Fibroblast of villous mesenchyme (primary cell): ENCODE data around the gene SMPDL3A. TPM values are rescaled to one million over a fixed set of nuclear protein-coding genes. Genes with fewer than 3 reads are reported as not detected.
"Not testable (repeated sequence)": the region's sequence is repeated elsewhere in the genome, so short reads cannot be mapped to it uniquely, and the experiment has no call there.

Experiments used
- DNase-seq: peaks from one replicate; pipeline ENCODE4 v3.0.0-alpha.2; 2010; ENCODE audit warnings: low read depth
- H3K4me3 ChIP-seq: 2 replicates; pipeline ENCODE4 v1.5.1; 2011; ENCODE audit warnings: low read depth, mild to moderate bottlenecking, low read length
- total RNA-seq: library from RNA; depleted of rRNA; stranded (reverse); fragments of >200 nt; gene quantifications from 2 replicates; pipeline ENCODE4 v1.2.3, GENCODE V29; 2012
- TF ChIP-seq, protein P1 (sequence below): IDR thresholded peaks from 2 replicates; pipeline ENCODE4 v1.5.1; 2012; ENCODE audit warnings: low read depth, mild to moderate bottlenecking, low read length; ENCODE audit not compliant: insufficient read depth

The SMPDL3A gene
- 13.4 and 21.3 TPM in 2 replicates for total RNA-seq

DNA sequence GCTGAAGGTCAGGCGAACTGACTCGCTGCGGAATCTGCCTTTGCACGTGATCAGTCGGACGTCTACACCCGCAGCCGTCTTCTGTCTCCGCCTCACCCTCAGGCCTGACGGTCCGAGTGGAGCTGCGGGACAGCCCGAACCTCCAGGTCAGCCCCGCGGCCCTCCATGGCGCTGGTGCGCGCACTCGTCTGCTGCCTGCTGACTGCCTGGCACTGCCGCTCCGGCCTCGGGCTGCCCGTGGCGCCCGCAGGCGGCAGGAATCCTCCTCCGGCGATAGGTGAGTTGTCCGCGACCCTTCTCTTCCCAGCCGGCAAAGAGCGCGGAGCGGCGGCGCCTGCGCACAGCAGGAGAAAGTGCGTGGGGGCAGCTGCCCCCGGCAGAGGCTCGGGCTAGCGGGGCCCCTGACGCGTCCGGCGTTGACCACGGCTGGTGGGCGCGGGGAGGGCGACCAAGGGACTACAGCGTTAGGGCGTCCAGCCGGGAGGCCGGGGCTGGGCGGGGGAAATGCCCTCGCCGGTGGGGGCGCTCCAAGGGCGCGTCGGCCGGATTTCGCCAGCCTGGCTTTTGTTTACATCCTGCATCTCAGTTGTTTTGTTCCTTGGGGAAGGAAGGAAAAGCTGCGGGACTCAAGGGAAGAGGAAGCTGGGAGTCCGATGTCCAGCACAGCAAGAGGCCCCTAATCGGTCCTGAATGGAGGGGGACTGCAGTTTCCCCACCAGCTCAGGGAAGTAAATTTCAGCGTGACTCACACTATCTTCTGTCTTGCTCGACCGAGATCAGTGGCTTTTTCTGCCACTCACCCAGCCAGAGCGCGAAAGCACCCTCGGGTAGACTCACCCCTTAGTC lies at the start of gene SMPDL3A:
Gene SMPDL3A, plus strand, starts transcription at position 77 of the 846 bp plus-strand sequence. Its CDS starts 89 bp downstream, at position 166.
- peak; percentile 79 for DNase-seq
- TF ChIP-seq, protein P1, sequence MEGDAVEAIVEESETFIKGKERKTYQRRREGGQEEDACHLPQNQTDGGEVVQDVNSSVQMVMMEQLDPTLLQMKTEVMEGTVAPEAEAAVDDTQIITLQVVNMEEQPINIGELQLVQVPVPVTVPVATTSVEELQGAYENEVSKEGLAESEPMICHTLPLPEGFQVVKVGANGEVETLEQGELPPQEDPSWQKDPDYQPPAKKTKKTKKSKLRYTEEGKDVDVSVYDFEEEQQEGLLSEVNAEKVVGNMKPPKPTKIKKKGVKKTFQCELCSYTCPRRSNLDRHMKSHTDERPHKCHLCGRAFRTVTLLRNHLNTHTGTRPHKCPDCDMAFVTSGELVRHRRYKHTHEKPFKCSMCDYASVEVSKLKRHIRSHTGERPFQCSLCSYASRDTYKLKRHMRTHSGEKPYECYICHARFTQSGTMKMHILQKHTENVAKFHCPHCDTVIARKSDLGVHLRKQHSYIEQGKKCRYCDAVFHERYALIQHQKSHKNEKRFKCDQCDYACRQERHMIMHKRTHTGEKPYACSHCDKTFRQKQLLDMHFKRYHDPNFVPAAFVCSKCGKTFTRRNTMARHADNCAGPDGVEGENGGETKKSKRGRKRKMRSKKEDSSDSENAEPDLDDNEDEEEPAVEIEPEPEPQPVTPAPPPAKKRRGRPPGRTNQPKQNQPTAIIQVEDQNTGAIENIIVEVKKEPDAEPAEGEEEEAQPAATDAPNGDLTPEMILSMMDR, result peak; percentile 21
- peak within 1 kb of the TSS; percentile 82 for H3K4me3 ChIP-seq

- no peak for DNase-seq
- no peak overlapping the region for H3K4me3 ChIP-seq
- TF ChIP-seq, protein P1, result no peak
Observed at GRCh38 chr6:122740091-122740490, 49.0 kb upstream of the SMPDL3A start.

- no peak overlapping the region for H3K4me3 ChIP-seq
- TF ChIP-seq, protein P1, result no peak
- no peak for DNase-seq
Observed at GRCh38 chr6:122740936-122741335, 48.1 kb upstream of the SMPDL3A start.

DNA sequence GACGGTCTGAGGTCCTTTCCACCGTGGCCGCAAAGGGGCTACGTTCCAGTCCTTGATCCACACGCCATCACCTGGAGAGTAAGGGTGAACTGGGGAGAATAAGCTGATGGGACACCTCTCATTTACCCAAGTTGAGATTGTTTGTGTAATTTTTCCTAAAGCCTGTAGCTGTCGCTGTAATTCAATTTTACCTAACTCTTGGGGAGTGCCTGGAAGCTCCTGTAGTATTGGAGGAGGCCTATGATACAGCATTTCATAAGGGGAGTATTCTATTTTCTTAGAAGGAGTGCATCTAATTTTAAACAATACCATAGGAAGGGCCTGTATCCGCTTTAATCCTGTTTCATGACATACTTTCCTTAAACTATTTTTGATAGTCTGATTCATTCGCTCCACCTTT lies 44.8 kb upstream of the SMPDL3A start:
- TF ChIP-seq, protein P1, result peak; percentile 51
- peak; percentile 17 for DNase-seq
- H3K4me3 ChIP-seq, result not testable (repeated sequence)

DNA sequence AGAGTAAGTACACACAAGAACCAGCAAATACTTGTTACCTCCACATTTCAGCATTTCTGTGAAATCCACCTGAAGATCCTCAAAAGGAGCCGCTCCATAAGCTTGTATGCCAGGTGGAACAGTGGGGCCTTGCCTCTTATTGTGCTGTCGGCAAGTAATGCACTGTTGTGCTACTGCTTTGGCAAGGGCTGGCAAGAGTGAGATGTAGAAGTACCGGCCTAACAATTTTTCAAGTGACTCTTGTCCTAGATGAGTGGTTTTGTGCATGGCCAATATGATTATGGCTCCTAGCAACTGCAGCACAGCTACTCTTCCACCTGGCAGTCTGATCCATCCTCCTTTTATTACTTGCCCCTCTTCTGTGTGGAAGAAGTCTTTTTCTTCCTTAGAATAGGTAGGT lies 44.2 kb upstream of the SMPDL3A start:
- not testable (repeated sequence) for DNase-seq, H3K4me3 ChIP-seq

DNA sequence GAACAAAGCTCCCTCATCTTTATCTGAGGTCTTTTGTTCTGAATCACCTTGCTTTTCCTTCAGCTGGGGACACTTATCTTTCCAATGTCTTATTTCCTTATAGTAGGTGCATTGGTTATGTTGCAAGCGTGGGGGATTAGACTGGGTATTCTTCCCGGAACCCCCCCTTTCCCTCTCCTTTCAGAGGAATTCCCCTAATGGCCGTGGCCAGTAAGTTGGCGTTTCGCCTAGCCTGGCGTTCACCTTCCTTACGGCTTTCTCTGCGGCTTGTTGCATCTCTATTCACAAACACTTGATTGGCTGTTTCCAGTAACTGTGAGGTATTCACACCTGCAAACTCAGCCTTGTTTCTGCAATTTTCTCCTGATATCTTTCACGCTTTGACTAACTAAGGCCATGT lies 42.4 kb upstream of the SMPDL3A start:
- TF ChIP-seq, protein P1, result no peak
- no peak overlapping the region for H3K4me3 ChIP-seq
- DNase-seq, result no peak

DNA sequence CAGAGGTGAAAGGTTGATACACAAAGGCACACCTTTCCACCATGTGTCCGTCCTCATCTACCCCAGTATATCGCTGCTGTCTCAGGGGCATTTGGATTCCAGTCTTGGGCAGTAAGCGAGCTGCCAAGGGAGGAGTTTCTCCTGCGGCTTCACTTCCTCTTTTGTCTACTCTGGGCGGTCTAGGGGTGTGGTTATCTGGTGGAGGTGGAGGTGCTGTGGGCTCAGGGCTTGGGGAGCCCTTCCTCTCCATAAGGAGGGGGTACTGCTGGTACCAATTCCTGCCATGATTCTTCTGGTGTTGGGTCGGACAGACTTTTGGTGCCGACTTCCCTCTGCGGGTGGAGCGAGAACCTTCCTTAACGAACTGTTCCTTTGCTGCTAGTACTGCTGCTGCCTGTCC lies 41.5 kb upstream of the SMPDL3A start:
- TF ChIP-seq, protein P1, result no peak
- DNase-seq, result no peak
- no peak overlapping the region for H3K4me3 ChIP-seq

DNA sequence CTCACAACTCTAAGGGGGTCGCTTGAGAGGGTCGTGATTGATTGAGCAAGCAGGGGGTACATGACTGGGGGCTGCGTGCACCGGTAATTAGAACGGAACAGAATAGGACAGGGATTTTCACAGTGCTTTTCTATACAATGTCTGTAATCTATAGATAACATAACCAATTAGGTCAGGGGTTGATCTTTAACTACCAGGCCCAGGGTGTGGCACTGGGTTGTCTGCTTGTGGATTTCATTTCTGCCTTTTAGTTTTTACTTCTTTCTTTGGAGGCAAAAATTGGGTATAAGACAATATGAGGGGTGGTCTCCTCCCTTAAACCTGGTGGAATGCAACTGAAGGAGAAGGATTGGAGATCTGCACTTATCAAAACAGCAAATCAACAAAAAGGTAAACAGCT lies 40.1 kb upstream of the SMPDL3A start:
- H3K4me3 ChIP-seq, DNase-seq: not testable (repeated sequence)
